ENCODE results near the gene CSF2RB.

Gene CSF2RB

GRCh38 chr22:36935313-36935610 lies 21.8 kb downstream of the CSF2RB start:
- DNase-seq (ENCODE audit: low read depth in 1 of 2, low spot score in 1 of 2), result no peak

DNA sequence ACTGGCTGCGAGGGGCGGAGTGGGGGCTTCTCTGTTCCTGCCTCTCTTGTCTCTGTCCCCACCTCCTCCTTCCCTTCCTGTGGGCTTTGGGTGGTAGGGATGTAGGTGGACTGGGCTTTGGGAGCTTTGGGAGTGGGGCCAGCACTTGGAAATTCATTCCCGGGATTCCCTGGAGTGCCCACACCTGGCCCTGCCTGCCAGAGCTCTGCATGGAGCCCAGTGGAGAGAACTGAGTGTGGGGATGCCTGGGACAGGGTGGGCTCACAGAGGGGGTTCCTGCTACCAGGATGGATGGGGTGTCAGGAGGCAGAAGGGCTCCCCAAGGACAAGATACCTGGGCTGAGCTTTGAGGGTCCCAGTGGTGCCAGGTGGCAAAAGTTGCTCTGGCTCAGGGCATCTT lies 22.3 kb downstream of the CSF2RB start:
- no peak for DNase-seq (ENCODE audit: low read depth in 1 of 2, low spot score in 1 of 2)

GRCh38 chr22:36936362-36937116 lies 23.1 kb downstream of the CSF2RB start:
- no peak for DNase-seq (ENCODE audit: low read depth in 1 of 2, low spot score in 1 of 2)

GRCh38 chr22:36937319-36938027 lies 24.0 kb downstream of the CSF2RB start:
- no peak for DNase-seq (ENCODE audit: low read depth in 1 of 2, low spot score in 1 of 2)

GRCh38 chr22:36938028-36938425 lies 24.6 kb downstream of the CSF2RB start:
- DNase-seq (ENCODE audit: low read depth in 1 of 2, low spot score in 1 of 2), result no peak

DNA sequence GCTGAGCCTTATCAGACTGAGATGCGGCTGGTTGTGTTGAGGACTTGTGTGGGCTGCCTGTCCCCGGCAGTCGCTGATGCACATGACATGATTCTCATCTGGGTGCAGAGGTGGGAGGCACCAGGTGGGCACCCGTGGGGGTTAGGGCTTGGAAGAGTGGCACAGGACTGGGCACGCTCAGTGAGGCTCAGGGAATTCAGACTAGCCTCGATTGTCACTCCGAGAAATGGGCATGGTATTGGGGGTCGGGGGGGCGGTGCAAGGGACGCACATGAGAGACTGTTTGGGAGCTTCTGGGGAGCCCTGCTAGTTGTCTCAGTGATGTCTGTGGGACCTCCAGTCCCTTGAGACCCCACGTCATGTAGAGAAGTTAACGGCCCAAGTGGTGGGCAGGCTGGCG lies 25.5 kb downstream of the CSF2RB start:
- no peak for DNase-seq (ENCODE audit: low read depth in 1 of 2, low spot score in 1 of 2)

GRCh38 chr22:36940676-36941075 lies 27.2 kb downstream of the CSF2RB start:
- DNase-seq (ENCODE audit: low read depth in 1 of 2, low spot score in 1 of 2), result no peak

DNA sequence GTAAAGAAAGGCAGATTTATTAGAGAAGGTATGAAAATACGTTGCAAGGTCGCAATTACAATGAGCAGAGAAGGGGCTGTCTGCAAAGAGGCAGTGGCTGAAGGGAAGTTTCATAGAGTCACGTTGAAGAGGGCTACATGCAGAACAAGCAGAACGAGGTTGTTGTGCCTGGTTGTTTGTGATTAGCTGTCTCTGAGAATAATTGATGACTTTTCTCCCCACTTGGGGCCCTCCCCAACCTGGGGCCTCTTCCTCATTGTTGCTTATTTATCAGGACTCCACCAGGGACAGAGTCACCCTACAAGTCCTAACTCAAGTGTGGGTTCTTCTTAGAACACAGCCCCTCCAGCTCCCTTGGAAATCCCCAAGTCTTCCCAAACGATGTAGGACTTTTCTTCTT lies 29.1 kb downstream of the CSF2RB start:
- no peak for DNase-seq (ENCODE audit: low read depth in 1 of 2, low spot score in 1 of 2)

DNA sequence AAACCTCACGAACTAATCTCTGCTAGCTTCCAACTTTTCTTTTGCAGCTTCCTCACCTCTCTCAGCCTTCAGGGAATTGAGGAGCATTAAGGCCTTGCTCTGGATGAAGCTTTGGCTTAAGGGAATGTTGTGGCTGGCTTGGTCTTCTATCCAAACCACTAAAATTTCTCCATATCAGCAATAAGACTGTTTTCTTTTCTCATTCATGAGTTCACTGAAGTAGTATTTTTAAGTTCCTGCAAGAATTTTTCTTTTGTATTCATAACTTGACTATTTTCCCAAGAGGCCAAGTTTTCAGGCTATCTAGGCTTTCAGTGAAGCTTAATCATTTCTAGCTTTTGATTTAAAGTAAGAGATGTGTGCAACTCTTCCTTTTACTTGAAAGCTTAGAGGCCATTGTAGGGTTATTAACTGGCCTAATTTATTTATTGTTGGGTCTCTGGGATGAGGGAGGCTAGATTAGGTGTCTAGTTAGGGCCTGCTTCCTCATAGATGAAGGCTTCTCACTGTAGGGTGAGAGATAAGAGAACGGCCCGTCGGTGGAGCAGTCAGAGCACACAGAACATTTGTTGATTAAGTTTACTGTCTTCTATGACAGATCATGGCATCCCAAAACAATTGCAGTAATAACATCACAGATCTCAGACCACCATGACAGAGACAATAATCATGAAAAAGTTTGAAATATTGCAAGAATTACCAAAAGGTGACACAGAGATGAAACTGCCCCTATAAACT lies 33.2 kb downstream of the CSF2RB start:
- no peak for DNase-seq (ENCODE audit: low read depth in 1 of 2, low spot score in 1 of 2)

DNA sequence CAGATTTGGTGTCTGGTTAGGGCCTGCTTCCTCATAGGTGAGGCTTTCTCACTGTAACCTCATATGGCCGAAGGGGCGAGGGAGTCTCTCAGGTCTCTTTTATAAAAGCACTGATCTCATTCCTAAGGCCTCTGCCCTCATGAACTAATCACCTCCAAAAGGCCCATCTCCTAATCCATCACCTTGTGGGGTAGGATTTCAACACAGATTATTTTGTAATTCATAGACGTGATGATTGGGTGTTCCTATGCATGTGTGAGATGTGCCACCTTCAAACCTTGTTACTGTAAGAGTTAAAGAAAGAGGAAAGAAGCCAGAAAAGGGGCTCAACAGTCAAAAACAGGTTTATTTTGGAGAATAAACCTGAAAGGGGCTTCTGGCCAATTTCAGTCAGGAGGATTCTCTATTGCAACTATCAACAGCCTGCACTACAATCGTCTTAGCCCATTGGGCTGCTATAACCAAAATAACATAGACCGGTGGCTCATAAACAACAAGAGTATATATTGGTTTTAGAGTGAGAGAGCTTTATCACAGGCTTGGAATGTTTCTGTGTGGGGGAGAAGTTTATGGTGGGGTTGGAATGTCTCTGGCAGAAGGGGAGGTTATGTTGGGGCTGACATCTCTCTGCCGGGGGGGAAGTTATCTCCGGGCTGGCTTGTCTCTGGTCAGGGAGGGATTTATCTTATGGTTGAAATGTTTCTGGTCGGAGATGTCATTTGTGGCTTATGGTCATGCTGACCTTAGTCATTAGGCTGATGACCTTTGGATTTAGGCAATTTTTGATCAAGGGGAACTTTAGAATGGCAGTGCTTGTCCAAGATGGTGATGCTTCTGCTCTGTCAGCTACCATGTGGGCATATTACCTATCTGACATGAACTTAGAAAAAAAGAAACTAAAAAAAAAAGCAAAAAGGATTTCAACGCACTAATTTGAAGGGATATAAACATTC lies 35.1 kb downstream of the CSF2RB start:
- no peak for DNase-seq (ENCODE audit: low read depth in 1 of 2, low spot score in 1 of 2)

DNA sequence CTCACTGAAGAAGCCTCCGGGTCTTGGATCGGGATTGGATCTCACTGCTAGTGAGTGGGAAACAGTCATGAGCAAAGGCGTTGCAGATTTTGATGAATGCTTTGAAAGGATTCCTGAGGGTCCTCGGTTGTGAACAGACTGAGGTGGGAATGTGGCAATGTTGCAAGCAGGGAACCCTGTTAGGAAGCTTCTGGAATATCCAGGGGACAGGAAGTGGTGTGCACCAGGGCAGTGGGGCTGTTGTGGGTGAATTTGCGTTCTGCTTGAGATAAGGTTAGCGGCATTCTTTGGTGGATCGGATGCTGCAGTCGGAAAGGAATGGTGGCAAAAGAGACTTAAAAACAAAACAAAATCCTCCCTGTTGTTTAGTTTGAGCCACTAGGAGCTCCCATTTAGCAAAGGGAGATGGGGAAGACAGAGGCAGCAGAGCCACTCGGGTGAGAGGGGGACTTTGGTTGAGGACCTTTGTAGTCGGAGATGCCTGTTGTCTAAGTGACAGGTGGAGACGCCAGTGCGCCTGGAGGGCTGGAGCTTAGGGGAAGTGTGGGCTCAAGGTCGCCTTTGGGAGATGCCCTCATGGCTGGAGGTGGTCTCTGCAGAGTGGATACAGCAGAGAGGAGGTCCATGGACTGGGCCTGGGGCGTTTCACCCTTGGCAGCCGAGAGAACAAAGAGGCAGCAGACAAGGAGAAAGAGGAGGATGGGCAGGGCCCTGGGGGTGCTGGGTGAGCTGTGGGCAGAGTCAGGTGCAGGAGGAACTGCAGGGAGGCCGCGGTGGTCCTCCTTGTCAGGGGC lies 37.6 kb downstream of the CSF2RB start:
- no peak for DNase-seq (ENCODE audit: low read depth in 1 of 2, low spot score in 1 of 2)

DNA sequence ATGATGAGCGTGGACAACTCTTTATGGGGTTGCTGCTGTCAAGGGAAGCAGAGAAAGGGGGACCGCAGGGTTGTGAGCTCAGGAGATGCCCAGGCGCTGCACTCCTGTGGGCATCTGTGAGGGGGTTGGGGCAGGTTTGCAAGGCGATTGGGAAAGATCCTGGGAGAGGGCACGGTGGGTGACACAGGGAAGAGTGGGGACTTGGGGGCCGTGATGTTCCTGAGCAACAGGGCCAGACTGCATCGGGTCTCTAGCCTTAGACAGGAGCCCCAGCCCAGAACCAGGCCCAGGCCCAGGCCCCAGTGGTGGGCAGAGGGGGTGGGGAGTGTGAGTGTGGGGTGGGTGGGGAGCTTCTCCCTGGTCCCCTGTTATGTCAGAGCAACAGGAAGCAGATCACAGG lies 38.3 kb downstream of the CSF2RB start:
- DNase-seq (ENCODE audit: low read depth in 1 of 2, low spot score in 1 of 2), result no peak

DNA sequence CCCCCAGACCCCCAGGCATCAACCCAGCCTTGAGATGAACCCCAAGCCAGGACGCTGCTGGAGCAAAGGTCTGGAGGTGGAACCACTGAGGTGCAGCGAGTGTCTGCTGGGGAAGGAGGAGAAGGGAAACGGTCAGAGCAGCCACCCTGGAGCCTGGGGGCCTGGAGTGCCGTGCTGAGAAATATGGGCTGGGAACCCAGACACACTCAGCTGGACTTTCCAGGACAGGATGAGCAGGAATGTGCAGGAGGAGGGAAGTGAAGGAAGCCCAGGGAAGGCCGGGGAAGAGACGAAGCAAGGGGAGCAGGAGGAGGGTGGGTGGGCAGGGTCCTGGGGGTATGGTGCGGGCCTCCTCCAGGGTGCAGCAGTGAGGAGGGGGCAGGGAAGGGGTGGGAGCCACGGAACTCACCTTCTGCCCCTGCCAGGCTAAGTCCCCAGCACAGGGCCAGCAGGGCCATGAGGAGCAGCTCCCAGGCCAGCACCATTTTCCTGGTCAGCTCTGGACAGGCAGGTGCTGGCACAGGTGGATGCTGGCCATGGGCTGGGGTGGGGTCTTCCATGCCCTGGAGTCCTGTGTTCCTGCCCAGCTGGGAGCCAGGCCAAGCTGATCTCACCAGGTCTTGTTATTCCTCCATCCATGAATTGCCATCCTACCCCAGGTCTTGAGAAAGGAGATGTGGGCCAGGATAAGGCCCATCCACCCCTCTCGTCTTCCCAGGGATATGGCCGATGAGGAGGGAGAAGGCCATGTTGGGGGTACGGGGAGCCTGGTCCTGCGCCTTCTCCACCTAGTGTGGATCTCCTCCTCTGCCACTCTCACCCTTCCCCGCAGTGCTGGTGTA lies 40.0 kb downstream of the CSF2RB start:
- no peak for DNase-seq (ENCODE audit: low read depth in 1 of 2, low spot score in 1 of 2)

GRCh38 chr22:36954251-36955014 lies 41.0 kb downstream of the CSF2RB start:
- DNase-seq (ENCODE audit: low read depth in 1 of 2, low spot score in 1 of 2), result no peak

DNA sequence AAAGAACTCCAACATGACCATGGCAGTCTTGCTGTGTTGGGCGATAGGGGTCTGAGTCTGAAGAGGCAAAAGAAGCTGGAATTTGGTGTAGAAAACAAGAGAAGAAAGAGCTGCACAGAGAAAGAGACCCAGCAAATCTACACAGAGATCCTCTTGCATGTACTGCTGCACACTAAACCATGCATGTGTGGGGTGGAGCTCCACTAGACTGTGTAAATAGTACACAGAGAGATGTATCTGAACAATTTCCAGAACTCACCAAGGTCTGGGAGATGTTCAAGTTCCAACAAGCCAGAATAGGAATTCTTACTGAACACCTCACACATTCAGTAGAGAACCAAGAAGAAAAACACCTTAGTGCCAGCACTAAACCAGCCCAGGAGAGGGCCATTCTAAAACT lies 42.3 kb downstream of the CSF2RB start:
- no peak for DNase-seq (ENCODE audit: low read depth in 1 of 2, low spot score in 1 of 2)

DNA sequence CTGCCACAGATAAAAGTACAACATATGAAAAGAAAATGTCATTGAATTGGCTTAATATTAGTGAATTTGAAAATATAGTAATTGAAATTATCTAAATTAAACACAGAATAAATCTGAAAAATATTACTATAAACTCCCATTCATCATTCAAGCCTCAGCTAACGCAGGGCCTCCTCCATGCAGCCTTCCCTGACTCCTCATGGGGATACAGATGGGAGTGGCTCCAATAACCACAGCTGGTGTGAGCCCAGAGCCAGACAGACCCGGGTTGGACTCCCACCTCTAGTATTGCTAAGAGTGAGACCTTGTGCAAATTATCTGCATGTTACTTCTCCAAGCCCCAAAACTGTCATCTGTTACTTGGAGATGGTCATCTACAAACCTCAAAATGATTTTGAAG lies 44.9 kb downstream of the CSF2RB start:
- no peak for DNase-seq (ENCODE audit: low read depth in 1 of 2, low spot score in 1 of 2)

DNA sequence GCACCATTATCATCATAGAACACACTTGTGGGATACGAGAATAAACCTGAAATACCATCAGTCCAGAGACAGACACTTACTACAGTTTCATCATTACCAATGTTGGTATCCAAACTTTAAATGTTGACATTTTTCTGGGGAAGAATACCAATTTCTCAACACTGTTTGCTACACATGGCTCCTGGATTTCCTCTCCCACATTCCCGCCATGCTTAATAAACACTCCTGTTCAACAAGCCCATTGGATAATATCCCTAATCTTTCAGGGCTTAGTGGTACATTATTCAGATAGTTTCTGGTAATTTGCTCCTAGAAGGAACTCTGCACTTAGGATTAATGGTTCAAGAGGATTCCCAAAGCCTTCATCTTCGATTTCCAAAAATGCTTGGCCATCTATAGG lies 48.2 kb downstream of the CSF2RB start:
- no peak for DNase-seq (ENCODE audit: low read depth in 1 of 2, low spot score in 1 of 2)

- no peak for DNase-seq (ENCODE audit: low read depth in 1 of 2, low spot score in 1 of 2)
Observed at GRCh38 chr22:36963302-36963701, 49.9 kb downstream of the CSF2RB start.

DNA sequence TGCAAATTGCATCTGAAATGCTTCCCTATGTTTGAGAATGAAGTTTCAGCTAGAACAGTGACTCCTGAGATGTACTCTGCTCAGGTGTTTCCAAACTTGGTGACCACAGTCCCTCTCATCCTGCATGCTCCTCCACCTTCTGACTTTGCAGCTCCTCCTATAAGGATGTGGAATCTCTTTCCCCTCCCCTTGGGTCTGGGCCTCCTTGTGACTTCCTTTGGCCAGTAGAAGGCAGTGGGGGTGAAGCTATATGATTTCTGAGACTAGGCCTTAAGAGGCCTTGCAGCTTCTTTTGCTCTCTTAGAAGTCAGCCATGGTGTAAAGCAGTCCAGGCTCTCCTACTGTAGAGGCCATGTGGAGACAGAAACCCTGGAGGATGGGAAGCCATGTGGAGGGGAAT lies 50.7 kb downstream of the CSF2RB start:
- no peak for DNase-seq (ENCODE audit: low read depth in 1 of 2, low spot score in 1 of 2)

All from activated T-helper 1 cell treated with anti-CD3 and anti-CD28 coated beads, Interleukin-2, amount 50 U/mL, for 16 hours (primary cell).